Measurements from ENCODE around the gene RAB31. TPM values are rescaled to one million over a fixed set of nuclear protein-coding genes. Genes with fewer than 3 reads are reported as not detected.

The RAB31 gene
- total RNA-seq, 4 donors from 2014 or later = 24.5 to 91.6 (median 70.2) TPM

- TF ChIP-seq CTCF (IDR thresholded peaks at IDR 0.05; ENCODE audit: low read depth) = no peak
Observed at GRCh38 chr18:9750112-9750511, 42.0 kb downstream of the RAB31 start.

GRCh38 chr18:9750606-9751304, 42.7 kb downstream of the RAB31 start:
- no peak for TF ChIP-seq CTCF (IDR thresholded peaks at IDR 0.05; ENCODE audit: low read depth)

- no peak for TF ChIP-seq CTCF (IDR thresholded peaks at IDR 0.05; ENCODE audit: low read depth)
Observed at GRCh38 chr18:9751371-9752031, 43.4 kb downstream of the RAB31 start.

GRCh38 chr18:9753846-9754245, 45.7 kb downstream of the RAB31 start:
- no peak for TF ChIP-seq CTCF (IDR thresholded peaks at IDR 0.05; ENCODE audit: low read depth)

GRCh38 chr18:9755110-9755509, 47.0 kb downstream of the RAB31 start:
- TF ChIP-seq CTCF (IDR thresholded peaks at IDR 0.05; ENCODE audit: low read depth) = no peak

- TF ChIP-seq CTCF (IDR thresholded peaks at IDR 0.05; ENCODE audit: low read depth) = no peak
Observed at GRCh38 chr18:9755615-9756014, 47.5 kb downstream of the RAB31 start.

- TF ChIP-seq CTCF (IDR thresholded peaks at IDR 0.05; ENCODE audit: low read depth) = no peak
Observed at GRCh38 chr18:9756271-9756932, 48.3 kb downstream of the RAB31 start.
